HepG2 (cell line): ENCODE results near the gene IGSF21. TPM values are rescaled to one million over a fixed set of nuclear protein-coding genes. Genes with fewer than 3 reads are reported as not detected.

Experiments
- ATAC-seq: fragments of 200-7000 bp; cut with Tn5 transposase; 3 replicates; pipeline ENCODE4 v1.9.1; 2020; ENCODE audit warnings: mild to moderate bottlenecking, moderate library complexity
- BruUV-seq: library from RNA; stranded (reverse); fragments of 400-500 nt; replicated peaks from 2 replicates; lab custom pipeline; 2021; lab: Mats Ljungman, UMichigan
- CTCF ChIA-PET: fragments of 300-600 bp; formaldehyde crosslinking; extraction: SDS; loops from one replicate; lab custom pipeline; 2021; ENCODE audit warnings: low total read pairs, inconsistent platforms, low intra/inter-chr PET ratio; lab: Yijun Ruan, JAX
- POLR2A ChIA-PET: fragments of 350-600 bp; sonication (Branson Sonifier 250); formaldehyde crosslinking; loops from one replicate; lab custom pipeline; 2020; ENCODE audit warnings: antibody characterized with exemption, inconsistent platforms; lab: Yijun Ruan, JAX
- DNase-seq: peaks from one replicate; pipeline ENCODE4 v3.0.0-alpha.2; 2015; ENCODE audit warnings: low spot score
- FAIRE-seq: peaks from 3 replicates; lab custom pipeline; 2011; peaks lifted over from hg19 to GRCh38; lab: Jason Lieb, UNC
- H2AFZ ChIP-seq: one replicate; pipeline ENCODE4 v1.6.1; 2011; ENCODE audit warnings: low read length, inconsistent platforms
- H3K27ac ChIP-seq: fragments of 300-600 bp; 3 replicates; pipeline ENCODE4 v1.8.0; 2011; ENCODE audit warnings: mixed run types, mild to moderate bottlenecking, mixed read lengths, low read length, inconsistent platforms; ENCODE audit not compliant: insufficient read depth; ENCODE audit errors: extremely low read length
- H3K27me3 ChIP-seq, 2 experiments: fragments of 200-600 bp in 1 of 2; 2 replicates in 1 of 2; 3 replicates in 1 of 2; pipeline versions ENCODE4 v1.6.0 to v1.8.0; 2011; ENCODE audit warnings: low read length in 2 of 2, mild to moderate bottlenecking in 2 of 2, moderate library complexity in 2 of 2, inconsistent platforms in 1 of 2; ENCODE audit not compliant: insufficient read depth in 2 of 2, control insufficient read depth in 1 of 2
- H3K36me3 ChIP-seq, 2 experiments: fragments of 200-600 bp in 1 of 2; replicated peaks in 1 of 2; 2 replicates in 1 of 2; 3 replicates in 1 of 2; pipeline versions ENCODE4 v1.5.1 to v1.8.0; 2011; ENCODE audit warnings: low read length in 2 of 2, inconsistent platforms in 1 of 2; ENCODE audit not compliant: insufficient read depth in 2 of 2, control insufficient read depth in 1 of 2
- H3K4me1 ChIP-seq: 2 replicates; pipeline ENCODE4 v1.5.1; 2012; ENCODE audit warnings: low read length, inconsistent platforms; ENCODE audit not compliant: insufficient read depth
- H3K4me2 ChIP-seq: 2 replicates; pipeline ENCODE4 v1.6.0; 2011; ENCODE audit warnings: low read depth, low read length, inconsistent platforms
- H3K4me3 ChIP-seq, 3 experiments: fragments of 200-600 bp in 1 of 3; sonication (generic), shearing (Covaris generic) in 1 of 3; replicated peaks in 1 of 3; 2 replicates each; pipeline ENCODE4 v1.5.1; 2011 to 2016; ENCODE audit warnings: low read length in 3 of 3, inconsistent platforms in 2 of 3, low read depth in 2 of 3, mild to moderate bottlenecking in 2 of 3, control low read depth in 1 of 3, mixed read lengths in 1 of 3; ENCODE audit not compliant: insufficient read depth in 1 of 3
- H3K79me2 ChIP-seq: one replicate; pipeline ENCODE4 v1.6.1; 2011; ENCODE audit warnings: low read length, inconsistent platforms; ENCODE audit not compliant: insufficient read depth
- H3K9ac ChIP-seq: 2 replicates; pipeline ENCODE4 v1.6.0; 2011; ENCODE audit warnings: mild to moderate bottlenecking, low read depth, low read length, inconsistent platforms; ENCODE audit not compliant: insufficient read depth
- H3K9me3 ChIP-seq: 2 replicates; pipeline ENCODE4 v1.5.1; 2012; ENCODE audit warnings: mild to moderate bottlenecking, low read length
- H4K20me1 ChIP-seq: 2 replicates; pipeline ENCODE4 v1.6.0; 2011; ENCODE audit warnings: inconsistent platforms, mild to moderate bottlenecking, low read length, moderate library complexity; ENCODE audit not compliant: insufficient read depth
- BCL6 ChIP-seq: IDR thresholded peaks from 2 replicates; pipeline ENCODE4 v1.6.1; 2016; ENCODE audit warnings: missing genetic modification reagents, missing compliant biosample characterization
- CREM ChIP-seq, 2 experiments: sonication (generic) in 1 of 2; formaldehyde crosslinking in 1 of 2; IDR thresholded peaks; 2 replicates each; pipeline versions ENCODE4 v1.4.0 to v1.6.1; 2016 to 2020; ENCODE audit warnings: antibody characterized with exemption in 1 of 2, mild to moderate bottlenecking in 1 of 2, missing genetic modification reagents in 1 of 2
- CTCF ChIP-seq: sonication (generic); formaldehyde crosslinking; IDR thresholded peaks from 2 replicates; pipeline ENCODE4 v1.5.0; 2020; ENCODE audit warnings: mild to moderate bottlenecking, missing genetic modification reagents, moderate library complexity
- HMGA1 ChIP-seq: sonication (generic); formaldehyde crosslinking; conservative IDR thresholded peaks from 2 replicates; pipeline ENCODE4 v1.4.0; 2020; ENCODE audit warnings: missing genetic modification reagents
- PLSCR1 ChIP-seq: sonication (generic); formaldehyde crosslinking; IDR thresholded peaks from 2 replicates; pipeline ENCODE4 v1.5.0; 2020; ENCODE audit warnings: missing genetic modification reagents, mild to moderate bottlenecking, borderline replicate concordance
- SATB2 ChIP-seq: sonication (generic); formaldehyde crosslinking; IDR thresholded peaks from 2 replicates; pipeline ENCODE4 v1.5.0; 2020; ENCODE audit warnings: missing genetic modification reagents
- TEAD2 ChIP-seq: sonication (generic); formaldehyde crosslinking; IDR thresholded peaks from 2 replicates; pipeline ENCODE4 v1.9.0; 2021; ENCODE audit warnings: missing genetic modification reagents
- ZNF12 ChIP-seq: sonication (generic); formaldehyde crosslinking; IDR thresholded peaks from 2 replicates; pipeline ENCODE4 v1.5.0; 2020; ENCODE audit warnings: missing genetic modification reagents
- ZNF891 ChIP-seq: sonication (generic); formaldehyde crosslinking; IDR thresholded peaks from 2 replicates; pipeline ENCODE4 v1.5.0; 2020; ENCODE audit warnings: mild to moderate bottlenecking, missing genetic modification reagents
- ZSCAN25 ChIP-seq: sonication (generic); formaldehyde crosslinking; IDR thresholded peaks from 2 replicates; pipeline ENCODE4 v1.8.0; 2022; ENCODE audit warnings: mild to moderate bottlenecking, missing genetic modification reagents
- WGBS: methylation state at CpG from one replicate; pipeline ENCODE4 v1.1.6; 2017; ENCODE audit warnings: low lambda C conversion rate; 5-methylcytosine and 5-hydroxymethylcytosine counted together
- in situ Hi-C: cut with HindIII; loops from 2 replicates; pipeline ENCODE4 v1.10.0; 2017; ENCODE audit warnings: low pct_unique_long_range_greater_than_20kb; ENCODE audit not compliant: extremely low pct_ligation_motif_present
- intact Hi-C: fragments of 100-400 bp; cut with micrococcal nuclease; formaldehyde crosslinking; loops from one replicate; pipeline ENCODE4 v1.10.0; 2022; ENCODE audit not compliant: unreplicated experiment
- polyA plus RNA-seq, 8 experiments: library from polyadenylated mRNA; depleted of rRNA in 3 of 8; stranded (reverse) in 7 of 8; unstranded in 1 of 8; fragments of >200 nt; fragmentation: Illumina TruSeq in 4 of 8; extraction: Trizol in 4 of 8; gene quantifications; 2 replicates each; pipeline versions ENCODE4 v1.2.1 to v1.2.3, GENCODE V29; 2011 to 2016; ENCODE audit warnings: low read depth in 4 of 8, missing spikeins in 1 of 8, mixed read lengths in 1 of 8; ENCODE audit not compliant: insufficient read depth in 1 of 8
- total RNA-seq, 5 experiments: library from RNA; depleted of rRNA; stranded (reverse); fragments of >200 nt; fragmentation: Illumina TruSeq; extraction: Trizol; gene quantifications; 2 replicates each; pipeline ENCODE4 v1.2.3, GENCODE V29; 2016; ENCODE audit warnings: low read depth in 1 of 5
- TF ChIP-seq, protein P1 (sequence below): sonication (generic); formaldehyde crosslinking; IDR thresholded peaks from 2 replicates; pipeline ENCODE4 v1.8.1; 2023; ENCODE audit warnings: mild to moderate bottlenecking, missing genetic modification reagents
- TF ChIP-seq, protein P2 (sequence below): sonication (generic); formaldehyde crosslinking; IDR thresholded peaks from 2 replicates; pipeline ENCODE4 v1.4.0; 2020; ENCODE audit warnings: missing genetic modification reagents

The IGSF21 gene
- total and polyA plus RNA-seq, 2 of the 13 experiments (the other 11 are each of a cell fraction or from before 2014, with no cell fraction given): not detected

- no peak for ATAC-seq
- intact Hi-C loops: no loop called here
- H3K36me3 ChIP-seq: no peaks in the 10 kb centered on the region
- TF ChIP-seq CTCF (CRISPR knock-in tag) (peak; percentile 44), ZNF12 (no peak)
- TF ChIP-seq, all 625 proteins: peak for 1
- Histone ChIP-seq H3K9ac (no peak overlapping the region), H3K27me3 (peaks cover 0 to 4% of the 10 kb centered on the region in 2 experiments; a peak in 1 of 5 replicates), H3K4me1 (peaks cover 26% of the 10 kb centered on the region), H3K79me2 (no peaks in the 10 kb centered on the region), H3K9me3 (no peaks in the 10 kb centered on the region), H3K4me2 (no peak overlapping the region), H2AFZ (no peak overlapping the region), H3K4me3 (no peak overlapping the region), H3K27ac (no peak overlapping the region), H4K20me1 (no peaks in the 10 kb centered on the region)
- no peak for FAIRE-seq
- in situ Hi-C loops: no loop called here
- CTCF ChIA-PET: no interaction called here
- POLR2A ChIA-PET: no interaction called here
- no peak for DNase-seq
- 42% methylated on average over 8 of the region's 10 CpGs for WGBS
- BruUV-seq: no TSS peak
Measured at GRCh38 chr1:18324246-18324645, 216.6 kb downstream of the IGSF21 start.

DNA sequence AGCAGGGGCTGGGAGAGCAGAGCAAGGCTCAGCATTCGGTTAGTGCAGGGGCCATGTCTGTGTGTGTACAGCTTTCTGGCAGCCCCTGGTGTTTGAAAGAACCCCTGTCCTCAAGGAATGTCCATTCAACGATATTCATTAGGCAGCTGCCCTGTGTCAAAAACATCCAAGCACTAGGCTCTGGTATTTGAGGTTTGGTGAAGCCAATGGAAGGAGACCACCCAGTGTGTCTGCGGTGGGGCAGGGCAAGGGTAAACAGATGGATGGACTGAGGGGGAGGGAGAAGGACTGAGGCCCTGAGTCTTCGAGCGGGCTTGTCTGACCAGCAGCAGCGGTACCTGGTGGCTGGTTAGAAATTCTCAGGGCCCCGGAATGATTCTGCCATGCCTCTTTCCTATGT, 217.5 kb downstream of the IGSF21 start:
- H3K27ac ChIP-seq: no peak overlapping the region
- no TSS peak for BruUV-seq
- ATAC-seq (no peak), FAIRE-seq (no peak), DNase-seq (no peak)
- in situ Hi-C loops: no loop called here
- H3K4me2 ChIP-seq: no peak overlapping the region
- ChIA-PET CTCF (no interaction called here), POLR2A (no interaction called here)
- intact Hi-C loops: no loop called here
- H3K4me3 ChIP-seq: no peak overlapping the region
- H4K20me1 ChIP-seq: no peaks in the 10 kb centered on the region
- H3K36me3 ChIP-seq: no peaks in the 10 kb centered on the region
- H2AFZ ChIP-seq: no peak overlapping the region
- no peaks in the 10 kb centered on the region for H3K79me2 ChIP-seq
- no peaks in the 10 kb centered on the region for H3K9me3 ChIP-seq
- peaks cover 0 to 4% of the 10 kb centered on the region in 2 experiments; a peak in 1 of 5 replicates for H3K27me3 ChIP-seq
- no peak overlapping the region for H3K9ac ChIP-seq
- H3K4me1 ChIP-seq: peaks cover 17% of the 10 kb centered on the region
- 42% methylated on average over 6 of the region's 7 CpGs for WGBS
- TF ChIP-seq HMGA1 (CRISPR knock-in tag): no peak
- no peak for TF ChIP-seq BCL6
- TF ChIP-seq PLSCR1: no peak
- TF ChIP-seq, protein P1, sequence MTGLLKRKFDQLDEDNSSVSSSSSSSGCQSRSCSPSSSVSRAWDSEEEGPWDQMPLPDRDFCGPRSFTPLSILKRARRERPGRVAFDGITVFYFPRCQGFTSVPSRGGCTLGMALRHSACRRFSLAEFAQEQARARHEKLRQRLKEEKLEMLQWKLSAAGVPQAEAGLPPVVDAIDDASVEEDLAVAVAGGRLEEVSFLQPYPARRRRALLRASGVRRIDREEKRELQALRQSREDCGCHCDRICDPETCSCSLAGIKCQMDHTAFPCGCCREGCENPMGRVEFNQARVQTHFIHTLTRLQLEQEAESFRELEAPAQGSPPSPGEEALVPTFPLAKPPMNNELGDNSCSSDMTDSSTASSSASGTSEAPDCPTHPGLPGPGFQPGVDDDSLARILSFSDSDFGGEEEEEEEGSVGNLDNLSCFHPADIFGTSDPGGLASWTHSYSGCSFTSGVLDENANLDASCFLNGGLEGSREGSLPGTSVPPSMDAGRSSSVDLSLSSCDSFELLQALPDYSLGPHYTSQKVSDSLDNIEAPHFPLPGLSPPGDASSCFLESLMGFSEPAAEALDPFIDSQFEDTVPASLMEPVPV: no peak
- no peak for TF ChIP-seq TEAD2 (CRISPR knock-in tag)
- no peak for TF ChIP-seq ZSCAN25 (CRISPR knock-in tag)
- no peak for TF ChIP-seq ZNF891 (CRISPR knock-in tag)
- no peak for TF ChIP-seq SATB2 (CRISPR knock-in tag)
- TF ChIP-seq, protein P2, sequence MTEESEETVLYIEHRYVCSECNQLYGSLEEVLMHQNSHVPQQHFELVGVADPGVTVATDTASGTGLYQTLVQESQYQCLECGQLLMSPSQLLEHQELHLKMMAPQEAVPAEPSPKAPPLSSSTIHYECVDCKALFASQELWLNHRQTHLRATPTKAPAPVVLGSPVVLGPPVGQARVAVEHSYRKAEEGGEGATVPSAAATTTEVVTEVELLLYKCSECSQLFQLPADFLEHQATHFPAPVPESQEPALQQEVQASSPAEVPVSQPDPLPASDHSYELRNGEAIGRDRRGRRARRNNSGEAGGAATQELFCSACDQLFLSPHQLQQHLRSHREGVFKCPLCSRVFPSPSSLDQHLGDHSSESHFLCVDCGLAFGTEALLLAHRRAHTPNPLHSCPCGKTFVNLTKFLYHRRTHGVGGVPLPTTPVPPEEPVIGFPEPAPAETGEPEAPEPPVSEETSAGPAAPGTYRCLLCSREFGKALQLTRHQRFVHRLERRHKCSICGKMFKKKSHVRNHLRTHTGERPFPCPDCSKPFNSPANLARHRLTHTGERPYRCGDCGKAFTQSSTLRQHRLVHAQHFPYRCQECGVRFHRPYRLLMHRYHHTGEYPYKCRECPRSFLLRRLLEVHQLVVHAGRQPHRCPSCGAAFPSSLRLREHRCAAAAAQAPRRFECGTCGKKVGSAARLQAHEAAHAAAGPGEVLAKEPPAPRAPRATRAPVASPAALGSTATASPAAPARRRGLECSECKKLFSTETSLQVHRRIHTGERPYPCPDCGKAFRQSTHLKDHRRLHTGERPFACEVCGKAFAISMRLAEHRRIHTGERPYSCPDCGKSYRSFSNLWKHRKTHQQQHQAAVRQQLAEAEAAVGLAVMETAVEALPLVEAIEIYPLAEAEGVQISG (CRISPR knock-in tag): no peak
- TF ChIP-seq CREM (IDR thresholded peaks at IDR 0.05): no peak
- TF ChIP-seq CREM (CRISPR knock-in tag; IDR thresholded peaks at IDR 0.05): no peak
